NCI-H345 (cell line): Measurements from ENCODE around the gene ZNF385B.

Experiments
- DNase-seq: peaks from one replicate; lab custom pipeline; 2025; lab: John Stamatoyannopoulos, UW

The ZNF385B gene

GRCh38 chr2:179855673-179856072, 5.7 kb downstream of the ZNF385B start:
- no peak for DNase-seq

GRCh38 chr2:179854891-179855290, 6.5 kb downstream of the ZNF385B start:
- DNase-seq = no peak

- DNase-seq = no peak
Observed at GRCh38 chr2:179853108-179853507, 8.3 kb downstream of the ZNF385B start.

- no peak for DNase-seq
Observed at GRCh38 chr2:179850188-179850587, 11.2 kb downstream of the ZNF385B start.

- DNase-seq = no peak
Observed at GRCh38 chr2:179849719-179850118, 11.7 kb downstream of the ZNF385B start.

- DNase-seq = no peak
Observed at GRCh38 chr2:179843541-179843940, 17.9 kb downstream of the ZNF385B start.

- no peak for DNase-seq
Observed at GRCh38 chr2:179842498-179843153, 18.8 kb downstream of the ZNF385B start.

GRCh38 chr2:179840840-179841239, 20.6 kb downstream of the ZNF385B start:
- DNase-seq = no peak

- no peak for DNase-seq
Observed at GRCh38 chr2:179837408-179837807, 24.0 kb downstream of the ZNF385B start.

- DNase-seq = no peak
Observed at GRCh38 chr2:179830043-179830787, 31.2 kb downstream of the ZNF385B start.

GRCh38 chr2:179826297-179826696, 35.1 kb downstream of the ZNF385B start:
- no peak for DNase-seq

- DNase-seq = no peak
Observed at GRCh38 chr2:179825494-179825893, 35.9 kb downstream of the ZNF385B start.

GRCh38 chr2:179824961-179825360, 36.5 kb downstream of the ZNF385B start:
- no peak for DNase-seq

GRCh38 chr2:179822540-179822939, 38.9 kb downstream of the ZNF385B start:
- DNase-seq = no peak

GRCh38 chr2:179818546-179818945, 42.9 kb downstream of the ZNF385B start:
- no peak for DNase-seq

GRCh38 chr2:179817181-179817841, 44.1 kb downstream of the ZNF385B start:
- DNase-seq = no peak

- no peak for DNase-seq
Observed at GRCh38 chr2:179814050-179814449, 47.4 kb downstream of the ZNF385B start.

GRCh38 chr2:179812501-179812900, 48.9 kb downstream of the ZNF385B start:
- DNase-seq = no peak

GRCh38 chr2:179811042-179811441, 50.4 kb downstream of the ZNF385B start:
- no peak for DNase-seq

GRCh38 chr2:179809606-179810005, 51.8 kb downstream of the ZNF385B start:
- DNase-seq = no peak

- no peak for DNase-seq
Observed at GRCh38 chr2:179805001-179805400, 56.4 kb downstream of the ZNF385B start.

GRCh38 chr2:179804206-179804605, 57.2 kb downstream of the ZNF385B start:
- no peak for DNase-seq
